HG03342 (cell line): ENCODE results near the gene SLC4A1.

ENCODE experiments used
- ATAC-seq: cut with Tn5 transposase; IDR thresholded peaks from one replicate; pipeline ENCODE4 v1.9.1; 2021; ENCODE audit warnings: mild to moderate bottlenecking, moderate library complexity; ENCODE audit not compliant: unreplicated experiment

Gene SLC4A1

DNA sequence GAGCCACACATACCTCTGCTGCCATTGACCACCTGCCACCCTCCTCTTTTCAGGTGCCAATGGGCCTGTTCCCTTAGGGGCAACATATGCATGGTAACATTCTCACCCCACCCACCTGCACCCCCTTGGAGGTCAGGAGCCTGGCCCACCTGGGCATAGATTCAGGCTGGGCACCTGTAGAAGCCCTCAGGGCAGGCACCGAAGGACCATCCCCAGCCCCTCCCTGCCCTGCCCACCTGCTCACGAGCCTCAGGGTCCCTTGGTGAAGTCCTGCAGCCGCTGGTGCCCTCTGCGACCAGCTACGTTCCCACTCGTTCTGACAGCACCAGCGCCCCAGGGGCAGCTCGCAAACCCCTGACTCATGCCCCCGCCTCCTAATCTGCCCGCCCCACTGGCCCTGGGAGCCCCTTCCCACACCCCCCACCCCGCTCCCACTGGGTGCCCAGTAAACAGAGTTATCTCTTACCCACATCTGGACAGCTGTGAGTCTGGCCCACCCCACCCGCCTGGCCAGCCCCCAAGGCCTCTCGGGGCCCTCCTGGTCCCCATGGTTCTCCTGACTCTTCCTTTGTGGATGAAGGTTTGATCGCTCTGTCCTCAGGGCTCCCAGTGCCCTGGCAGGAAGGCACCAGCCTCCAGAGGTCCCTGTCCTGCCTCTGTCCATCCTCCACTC, at the start of gene SLC4A1:
TSS of gene SLC4A1 (minus strand) at position 318 of the 673 bp plus-strand sequence. CDS start 5,269 bp downstream, outside the sequence.
- no peak for ATAC-seq

DNA sequence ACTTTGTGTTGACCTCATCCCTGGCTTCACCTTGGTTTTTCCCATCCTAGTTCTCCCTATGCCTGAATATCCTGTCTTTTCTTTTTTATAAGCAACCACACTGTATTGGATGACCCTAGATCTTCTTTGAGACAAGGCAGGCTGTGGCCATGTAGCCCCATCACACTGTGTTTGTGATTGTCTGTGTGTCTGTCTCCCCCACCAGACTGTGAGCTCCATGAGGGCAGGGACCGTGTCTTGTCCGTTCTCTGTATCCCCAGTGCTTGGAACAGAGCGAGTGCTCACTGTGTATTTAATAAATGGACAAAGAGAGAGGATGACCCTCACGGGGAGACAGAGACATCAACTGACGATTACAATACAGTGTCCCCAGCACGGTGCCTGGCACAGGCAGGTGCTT, 49.6 kb upstream of the SLC4A1 start:
- no peak for ATAC-seq

- ATAC-seq: no peak
Measured at GRCh38 chr17:44315760-44316731, 48.1 kb upstream of the SLC4A1 start.

DNA sequence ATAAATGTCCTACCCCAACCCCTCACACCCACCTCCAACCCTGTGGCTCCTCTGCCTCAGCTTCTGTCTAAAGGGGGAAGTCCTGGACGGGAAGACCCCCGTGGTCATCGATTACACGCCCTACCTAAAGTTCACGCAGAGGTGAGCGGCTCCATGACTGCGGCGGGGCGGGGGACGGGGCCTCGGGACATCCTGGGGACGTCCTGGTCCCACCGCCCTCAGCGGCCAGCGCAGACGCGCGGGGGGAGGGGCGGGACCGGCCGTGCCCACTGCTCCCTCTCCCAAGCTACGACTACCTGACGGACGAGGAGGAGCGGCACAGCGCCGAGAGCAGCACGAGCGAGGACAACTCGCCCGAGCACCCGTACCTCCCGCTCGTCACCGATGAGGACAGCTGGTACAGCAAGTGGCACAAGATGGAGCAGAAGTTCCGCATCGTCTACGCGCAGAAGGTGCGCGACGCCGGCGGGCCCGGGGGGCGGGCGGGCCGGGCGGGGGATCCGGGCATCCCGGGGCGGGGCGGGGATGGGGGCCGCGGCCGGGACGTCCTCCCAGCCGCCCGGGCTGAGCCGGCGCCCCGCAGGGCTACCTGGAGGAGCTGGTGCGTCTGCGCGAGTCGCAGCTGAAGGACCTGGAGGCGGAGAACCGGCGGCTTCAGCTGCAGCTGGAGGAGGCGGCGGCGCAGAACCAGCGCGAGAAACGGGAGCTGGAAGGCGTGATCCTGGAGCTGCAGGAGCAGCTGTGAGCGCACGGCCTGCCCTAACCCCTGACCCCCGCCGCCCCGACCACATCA, 47.1 kb upstream of the SLC4A1 start:
- ATAC-seq: no peak

- ATAC-seq: no peak
Measured at GRCh38 chr17:44314524-44314868, 46.6 kb upstream of the SLC4A1 start.

- ATAC-seq: no peak
Measured at GRCh38 chr17:44314031-44314430, 46.1 kb upstream of the SLC4A1 start.

- ATAC-seq: no peak
Measured at GRCh38 chr17:44312396-44313104, 44.6 kb upstream of the SLC4A1 start.

- no peak for ATAC-seq
Measured at GRCh38 chr17:44311562-44312181, 43.7 kb upstream of the SLC4A1 start.

- no peak for ATAC-seq
Measured at GRCh38 chr17:44310609-44311376, 42.9 kb upstream of the SLC4A1 start.

- no peak for ATAC-seq
Measured at GRCh38 chr17:44310188-44310587, 42.3 kb upstream of the SLC4A1 start.

- no peak for ATAC-seq
Measured at GRCh38 chr17:44309472-44309871, 41.5 kb upstream of the SLC4A1 start.

GRCh38 chr17:44308865-44309264, 40.9 kb upstream of the SLC4A1 start:
- ATAC-seq: no peak

GRCh38 chr17:44308320-44308818, 40.4 kb upstream of the SLC4A1 start, which contains the start of gene RUNDC3A:
TSS of gene RUNDC3A (plus strand) at chr17:44308601. CDS start at chr17:44308833, 232 bp downstream.
- ATAC-seq: no peak

DNA sequence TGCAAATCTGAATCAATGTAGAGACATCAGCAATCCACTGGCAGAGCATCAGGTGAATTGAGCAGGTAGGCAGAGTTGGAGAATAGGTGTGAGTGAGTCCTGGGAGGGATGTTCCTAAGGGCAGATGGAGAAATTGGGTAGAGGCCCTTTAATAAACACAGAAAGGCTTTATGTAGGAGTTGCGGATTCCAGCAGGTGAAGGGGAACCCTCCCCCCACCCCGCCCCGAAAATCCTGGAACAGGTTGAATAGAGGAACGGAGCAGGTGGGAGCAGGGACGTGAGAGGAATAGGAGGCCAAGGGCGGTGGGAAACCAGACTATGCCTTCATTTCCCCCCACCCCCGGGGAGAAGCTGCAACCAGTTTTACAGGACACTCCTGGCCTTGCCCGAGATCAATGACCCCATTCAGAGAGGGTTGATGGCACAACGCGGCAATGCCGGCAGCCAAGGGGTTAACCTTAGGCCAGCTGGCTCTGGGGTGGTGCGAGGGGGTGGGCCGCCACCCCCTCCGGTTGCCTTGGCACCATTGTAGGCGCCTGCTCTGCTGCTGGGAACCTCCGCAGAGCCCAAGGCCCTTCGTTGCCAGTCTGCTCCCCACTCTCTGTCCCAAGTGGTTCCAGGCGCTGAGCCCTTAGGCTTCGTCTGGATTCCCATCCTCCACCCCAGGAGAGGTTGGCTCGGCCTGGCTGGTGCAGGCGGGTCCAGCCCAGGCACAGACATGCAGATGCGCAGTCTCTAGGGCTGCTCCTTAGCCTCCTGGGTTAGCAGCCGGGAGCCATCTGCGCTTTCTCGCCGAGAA, 39.7 kb upstream of the SLC4A1 start:
- ATAC-seq: no peak

- ATAC-seq: no peak
Measured at GRCh38 chr17:44304651-44305050, 36.7 kb upstream of the SLC4A1 start.

GRCh38 chr17:44297975-44298374, 30.0 kb upstream of the SLC4A1 start:
- no peak for ATAC-seq

DNA sequence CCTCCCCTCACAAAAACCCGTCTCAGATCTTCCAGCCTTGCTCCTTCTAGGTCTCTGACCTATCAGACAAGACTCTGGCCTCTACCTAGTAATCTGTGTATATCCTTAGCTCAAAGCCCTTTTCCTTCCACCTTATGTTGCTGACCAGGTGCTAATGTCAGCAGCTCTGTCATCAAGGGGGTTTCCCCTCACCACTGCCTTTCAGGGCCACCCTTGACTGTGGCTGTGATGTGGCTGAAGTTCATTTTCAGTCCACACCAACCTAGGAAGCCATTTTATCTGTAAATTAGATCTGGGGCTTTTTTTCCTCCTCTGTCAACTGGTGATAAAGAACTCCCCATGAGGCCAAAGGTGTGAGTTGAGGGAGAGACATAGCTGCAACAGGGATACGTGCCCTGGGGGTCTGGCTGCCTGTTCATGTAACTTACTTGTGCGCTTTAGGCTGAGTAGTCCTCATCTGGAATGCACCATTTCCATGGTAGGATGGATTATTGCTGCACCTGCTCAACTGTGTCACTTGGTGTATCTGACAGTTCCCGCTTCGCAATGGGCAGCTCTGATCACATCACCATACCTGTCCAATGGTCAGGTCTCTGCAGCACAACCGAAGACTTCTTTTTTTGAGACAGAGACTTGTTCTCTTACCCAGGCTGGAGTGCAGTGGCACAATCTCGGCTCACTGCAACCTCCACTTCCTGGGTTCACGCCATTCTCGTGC, 25.7 kb upstream of the SLC4A1 start:
- ATAC-seq: no peak

- ATAC-seq: no peak
Measured at GRCh38 chr17:44287651-44288050, 19.7 kb upstream of the SLC4A1 start.
